ENCODE data around the gene ADAMTS18. TPM values are rescaled to one million over a fixed set of nuclear protein-coding genes. Genes with fewer than 3 reads are reported as not detected.

ADAMTS18 gene
- total and polyA plus RNA-seq, 7 donors = 0.04 to 0.16 TPM; not detected in 5

DNA sequence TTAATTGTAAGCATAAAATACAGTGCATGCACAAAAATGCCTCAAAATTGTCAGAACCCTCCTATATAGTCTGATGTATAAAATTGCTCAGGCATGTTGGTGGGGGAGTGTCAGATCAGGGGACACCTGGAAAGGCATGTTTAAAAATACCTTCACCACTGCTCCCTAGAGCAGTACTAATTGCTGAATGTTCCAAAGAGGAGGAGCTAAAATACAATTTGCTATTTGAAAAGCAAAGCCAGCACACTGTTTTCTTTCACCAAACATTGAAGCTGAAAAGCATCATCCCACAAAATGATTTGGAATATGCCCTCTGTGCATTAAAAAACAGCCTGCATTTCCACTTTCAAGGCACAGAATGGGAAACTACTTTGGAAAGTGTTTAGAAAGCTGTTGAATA, 2.6 kb downstream of the ADAMTS18 start:
- DNase-seq = no peak
- Histone ChIP-seq H3K4me3 (no peak overlapping the region), H3K27ac (no peak overlapping the region), H3K9me3 (no peaks in the 10 kb centered on the region), H3K27me3 (peaks cover 14 to 81% (median 37%) of the 10 kb centered on the region in 3 donors), H3K4me1 (peaks cover 0 to 11% (median 5%) of the 10 kb centered on the region in 4 donors), H3K36me3 (no peaks in the 10 kb centered on the region)
- no peak for TF ChIP-seq EP300 (IDR thresholded peaks at IDR 0.05)
- no peak for TF ChIP-seq POLR2A (IDR thresholded peaks at IDR 0.05)
- intact Hi-C loops (cut with DNase I) = no loop called here

DNA sequence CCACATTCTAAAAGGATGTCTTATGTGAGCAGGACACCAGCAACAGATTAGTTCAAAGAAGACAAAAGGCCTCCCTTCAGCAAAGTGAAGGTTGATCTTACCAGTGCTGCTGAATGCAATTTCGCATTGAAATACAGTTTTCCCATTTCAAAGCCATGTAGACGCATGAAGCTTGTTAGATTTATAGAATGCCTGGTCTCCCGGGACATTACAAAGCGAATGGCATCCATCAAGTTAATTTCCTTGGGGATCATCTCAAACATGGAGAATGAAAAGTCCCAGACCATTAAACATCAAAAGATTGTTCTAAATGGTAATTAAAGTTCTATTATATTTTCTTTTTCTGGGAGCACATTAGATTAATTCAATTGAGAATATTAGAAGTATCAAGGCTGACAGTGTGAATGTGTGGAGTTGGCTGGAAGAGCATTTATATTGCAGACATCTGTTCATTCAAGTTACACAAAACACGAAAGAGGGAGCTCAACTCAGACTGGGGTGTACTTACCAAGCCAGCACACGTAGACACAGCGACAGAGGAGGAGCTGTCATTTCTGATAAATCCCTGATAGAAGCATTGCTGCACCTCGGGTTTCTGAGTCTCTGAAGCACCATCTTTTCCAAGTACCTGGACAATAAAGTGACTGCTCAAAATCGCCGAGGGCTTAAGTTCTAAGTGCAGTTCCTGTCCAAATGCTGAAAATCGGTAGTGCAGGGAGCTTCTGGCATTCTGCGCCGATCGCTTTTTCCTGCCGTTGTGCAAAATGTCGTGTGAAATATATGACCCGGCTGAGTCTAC, 3.8 kb downstream of the ADAMTS18 start:
- peaks cover 0 to 11% (median 5%) of the 10 kb centered on the region in 4 donors for H3K4me1 ChIP-seq
- intact Hi-C loops (cut with DNase I) = no loop called here
- no peak overlapping the region for H3K27ac ChIP-seq
- peaks cover 14 to 73% (median 37%) of the 10 kb centered on the region in 3 donors for H3K27me3 ChIP-seq
- WGBS, 2 donors = 72 to 76% methylated on average over 17 of the region's 17 CpGs
- no peak for DNase-seq
- H3K4me3 ChIP-seq = no peak overlapping the region
- H3K36me3 ChIP-seq = no peaks in the 10 kb centered on the region
- no peaks in the 10 kb centered on the region for H3K9me3 ChIP-seq
- TF ChIP-seq POLR2A (IDR thresholded peaks at IDR 0.05) (no peak), POLR2AphosphoS5 (IDR thresholded peaks at IDR 0.05) (no peak), EP300 (IDR thresholded peaks at IDR 0.05) (no peak)
- TF ChIP-seq, protein P1, sequence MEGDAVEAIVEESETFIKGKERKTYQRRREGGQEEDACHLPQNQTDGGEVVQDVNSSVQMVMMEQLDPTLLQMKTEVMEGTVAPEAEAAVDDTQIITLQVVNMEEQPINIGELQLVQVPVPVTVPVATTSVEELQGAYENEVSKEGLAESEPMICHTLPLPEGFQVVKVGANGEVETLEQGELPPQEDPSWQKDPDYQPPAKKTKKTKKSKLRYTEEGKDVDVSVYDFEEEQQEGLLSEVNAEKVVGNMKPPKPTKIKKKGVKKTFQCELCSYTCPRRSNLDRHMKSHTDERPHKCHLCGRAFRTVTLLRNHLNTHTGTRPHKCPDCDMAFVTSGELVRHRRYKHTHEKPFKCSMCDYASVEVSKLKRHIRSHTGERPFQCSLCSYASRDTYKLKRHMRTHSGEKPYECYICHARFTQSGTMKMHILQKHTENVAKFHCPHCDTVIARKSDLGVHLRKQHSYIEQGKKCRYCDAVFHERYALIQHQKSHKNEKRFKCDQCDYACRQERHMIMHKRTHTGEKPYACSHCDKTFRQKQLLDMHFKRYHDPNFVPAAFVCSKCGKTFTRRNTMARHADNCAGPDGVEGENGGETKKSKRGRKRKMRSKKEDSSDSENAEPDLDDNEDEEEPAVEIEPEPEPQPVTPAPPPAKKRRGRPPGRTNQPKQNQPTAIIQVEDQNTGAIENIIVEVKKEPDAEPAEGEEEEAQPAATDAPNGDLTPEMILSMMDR (IDR thresholded peaks at IDR 0.05) = no peak

DNA sequence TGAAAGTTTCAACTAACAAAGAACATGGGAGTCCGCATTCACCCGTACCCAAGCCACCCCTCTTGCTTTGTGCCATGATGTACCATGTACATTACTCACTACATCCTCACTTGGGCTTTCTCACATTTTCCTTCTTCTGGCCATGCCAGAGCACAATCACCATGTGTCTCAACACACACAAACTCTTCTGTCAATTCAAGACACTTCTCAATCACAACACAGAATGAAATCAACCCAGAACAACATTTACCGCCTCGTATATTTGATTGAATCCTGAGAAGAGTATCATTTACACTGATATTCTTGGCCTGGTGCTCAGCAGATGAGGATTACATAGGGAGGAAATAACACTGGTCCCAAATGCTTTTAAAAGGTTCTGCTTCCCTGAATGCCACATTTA, 4.5 kb downstream of the ADAMTS18 start:
- H3K27me3 ChIP-seq = peaks cover 13 to 67% (median 33%) of the 10 kb centered on the region in 3 donors
- WGBS, 2 donors = 94% methylated on average over 4 of the region's 4 CpGs

GRCh38 chr16:77424871-77425604, 9.8 kb downstream of the ADAMTS18 start:
- peaks cover 0 to 15% (median 0%) of the 10 kb centered on the region in 3 donors for H3K27me3 ChIP-seq
- H3K27ac ChIP-seq = no peak overlapping the region
- no peaks in the 10 kb centered on the region for H3K4me1 ChIP-seq
- intact Hi-C loops (cut with DNase I) = no loop called here
- no peak for TF ChIP-seq EP300 (IDR thresholded peaks at IDR 0.05)
- no peaks in the 10 kb centered on the region for H3K36me3 ChIP-seq
- no peak for DNase-seq
- H3K4me3 ChIP-seq = no peak overlapping the region
- WGBS, 2 donors = 67 to 86% methylated on average over 10 of the region's 10 CpGs
- no peaks in the 10 kb centered on the region for H3K9me3 ChIP-seq

More for the DNA sequence above, 4.5 kb downstream of the ADAMTS18 start:
- no peak overlapping the region for H3K4me3 ChIP-seq
- peaks cover 0 to 11% (median 5%) of the 10 kb centered on the region in 4 donors for H3K4me1 ChIP-seq
- H3K27ac ChIP-seq = no peak overlapping the region
- intact Hi-C loops (cut with DNase I) = no loop called here
- no peaks in the 10 kb centered on the region for H3K36me3 ChIP-seq
- TF ChIP-seq POLR2AphosphoS5 (IDR thresholded peaks at IDR 0.05) (no peak), POLR2A (IDR thresholded peaks at IDR 0.05) (no peak), EP300 (IDR thresholded peaks at IDR 0.05) (no peak)
- TF ChIP-seq, protein P1 (IDR thresholded peaks at IDR 0.05) = no peak
- H3K9me3 ChIP-seq = no peaks in the 10 kb centered on the region
- no peak for DNase-seq

- no peaks in the 10 kb centered on the region for H3K4me1 ChIP-seq
- DNase-seq = no peak
- no peaks in the 10 kb centered on the region for H3K9me3 ChIP-seq
- H3K27me3 ChIP-seq = no peaks in the 10 kb centered on the region
- H3K36me3 ChIP-seq = no peaks in the 10 kb centered on the region
- TF ChIP-seq EP300 (IDR thresholded peaks at IDR 0.05) = no peak
- intact Hi-C loops (cut with DNase I) = no loop called here
- no peak overlapping the region for H3K4me3 ChIP-seq
- WGBS, 2 donors = 94 to 96% methylated on average over 2 of the region's 2 CpGs
- no peak overlapping the region for H3K27ac ChIP-seq
Observed at GRCh38 chr16:77422196-77422784, 12.5 kb downstream of the ADAMTS18 start.

GRCh38 chr16:77416939-77417480, 17.8 kb downstream of the ADAMTS18 start:
- TF ChIP-seq POLR2AphosphoS5 (IDR thresholded peaks at IDR 0.05) (no peak), EP300 (IDR thresholded peaks at IDR 0.05) (no peak), POLR2A (IDR thresholded peaks at IDR 0.05) (no peak)
- TF ChIP-seq, protein P1 (IDR thresholded peaks at IDR 0.05) = no peak
- H3K4me3 ChIP-seq = no peak overlapping the region
- H3K27me3 ChIP-seq = no peaks in the 10 kb centered on the region
- H3K36me3 ChIP-seq = no peaks in the 10 kb centered on the region
- WGBS, 2 donors = 63 to 80% methylated on average over 1 of the region's 1 CpG
- H3K9me3 ChIP-seq = no peaks in the 10 kb centered on the region
- DNase-seq = no peak
- intact Hi-C loops (cut with DNase I) = no loop called here
- no peaks in the 10 kb centered on the region for H3K4me1 ChIP-seq
- no peak overlapping the region for H3K27ac ChIP-seq

All from sigmoid colon (tissue), 7 donors.